Measurements from ENCODE around the gene GADL1.

Gene GADL1

DNA sequence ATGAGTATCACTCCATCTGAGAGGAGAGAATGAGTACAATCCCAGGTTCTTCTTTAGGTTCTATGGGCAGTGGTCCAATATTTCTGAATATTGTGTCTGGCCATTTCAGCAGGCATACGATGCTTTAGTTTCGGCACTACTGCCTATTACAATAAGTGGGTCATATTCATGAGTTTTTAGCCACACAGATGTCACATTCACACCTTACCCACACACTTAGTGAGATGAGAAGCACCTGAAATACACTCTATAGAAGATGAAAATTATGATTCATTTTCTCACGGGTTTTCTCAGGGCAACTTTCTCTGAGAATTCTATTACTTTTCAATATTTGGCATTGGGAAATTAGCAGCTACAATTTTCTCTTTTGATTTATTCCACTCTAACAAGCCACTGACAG lies 155.9 kb downstream of the GADL1 start:
- H3K4me1 ChIP-seq (ENCODE audit: low read length) = no peaks in the 10 kb centered on the region; the same call in 1 of the 2 replicates
- H3K4me3 ChIP-seq (ENCODE audit: low read length) = no peak overlapping the region
- no peak overlapping the region for H3K27ac ChIP-seq (ENCODE audit: low read length)
- no peaks in the 10 kb centered on the region for H3K9me2 ChIP-seq (replicated peaks; ENCODE audit: insufficient read depth, low read length)
- H3K27me3 ChIP-seq (replicated peaks; ENCODE audit: insufficient read depth, low read length) = no peaks in the 10 kb centered on the region
- no peak overlapping the region for H3K9ac ChIP-seq (ENCODE audit: low read length)
- DNase-seq = no peak
- H2AFZ ChIP-seq (ENCODE audit: low read length) = no peak overlapping the region
- H3K9me3 ChIP-seq (replicated peaks; ENCODE audit: insufficient read depth, low read length) = no peaks in the 10 kb centered on the region
- H4K20me1 ChIP-seq (ENCODE audit: insufficient read depth, low read length) = no peaks in the 10 kb centered on the region
- no peak overlapping the region for H3K4me2 ChIP-seq (ENCODE audit: low read depth, low read length)
- TF ChIP-seq, protein P1, sequence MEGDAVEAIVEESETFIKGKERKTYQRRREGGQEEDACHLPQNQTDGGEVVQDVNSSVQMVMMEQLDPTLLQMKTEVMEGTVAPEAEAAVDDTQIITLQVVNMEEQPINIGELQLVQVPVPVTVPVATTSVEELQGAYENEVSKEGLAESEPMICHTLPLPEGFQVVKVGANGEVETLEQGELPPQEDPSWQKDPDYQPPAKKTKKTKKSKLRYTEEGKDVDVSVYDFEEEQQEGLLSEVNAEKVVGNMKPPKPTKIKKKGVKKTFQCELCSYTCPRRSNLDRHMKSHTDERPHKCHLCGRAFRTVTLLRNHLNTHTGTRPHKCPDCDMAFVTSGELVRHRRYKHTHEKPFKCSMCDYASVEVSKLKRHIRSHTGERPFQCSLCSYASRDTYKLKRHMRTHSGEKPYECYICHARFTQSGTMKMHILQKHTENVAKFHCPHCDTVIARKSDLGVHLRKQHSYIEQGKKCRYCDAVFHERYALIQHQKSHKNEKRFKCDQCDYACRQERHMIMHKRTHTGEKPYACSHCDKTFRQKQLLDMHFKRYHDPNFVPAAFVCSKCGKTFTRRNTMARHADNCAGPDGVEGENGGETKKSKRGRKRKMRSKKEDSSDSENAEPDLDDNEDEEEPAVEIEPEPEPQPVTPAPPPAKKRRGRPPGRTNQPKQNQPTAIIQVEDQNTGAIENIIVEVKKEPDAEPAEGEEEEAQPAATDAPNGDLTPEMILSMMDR (IDR thresholded peaks at IDR 0.05; ENCODE audit: low read length) = no peak
- no peak for TF ChIP-seq EZH2phosphoT487 (IDR thresholded peaks at IDR 0.05; ENCODE audit: low read length)
- TF ChIP-seq EZH2 (optimal IDR thresholded peaks at IDR 0.05; ENCODE audit: low read depth, low read length) = no peak
- no peaks in the 10 kb centered on the region for H3F3A ChIP-seq (ENCODE audit: insufficient read depth, low read length)
- H3K36me3 ChIP-seq (replicated peaks; ENCODE audit: insufficient read depth, low read length) = no peaks in the 10 kb centered on the region
- no peaks in the 10 kb centered on the region for H3K79me2 ChIP-seq (ENCODE audit: low read length)

DNA sequence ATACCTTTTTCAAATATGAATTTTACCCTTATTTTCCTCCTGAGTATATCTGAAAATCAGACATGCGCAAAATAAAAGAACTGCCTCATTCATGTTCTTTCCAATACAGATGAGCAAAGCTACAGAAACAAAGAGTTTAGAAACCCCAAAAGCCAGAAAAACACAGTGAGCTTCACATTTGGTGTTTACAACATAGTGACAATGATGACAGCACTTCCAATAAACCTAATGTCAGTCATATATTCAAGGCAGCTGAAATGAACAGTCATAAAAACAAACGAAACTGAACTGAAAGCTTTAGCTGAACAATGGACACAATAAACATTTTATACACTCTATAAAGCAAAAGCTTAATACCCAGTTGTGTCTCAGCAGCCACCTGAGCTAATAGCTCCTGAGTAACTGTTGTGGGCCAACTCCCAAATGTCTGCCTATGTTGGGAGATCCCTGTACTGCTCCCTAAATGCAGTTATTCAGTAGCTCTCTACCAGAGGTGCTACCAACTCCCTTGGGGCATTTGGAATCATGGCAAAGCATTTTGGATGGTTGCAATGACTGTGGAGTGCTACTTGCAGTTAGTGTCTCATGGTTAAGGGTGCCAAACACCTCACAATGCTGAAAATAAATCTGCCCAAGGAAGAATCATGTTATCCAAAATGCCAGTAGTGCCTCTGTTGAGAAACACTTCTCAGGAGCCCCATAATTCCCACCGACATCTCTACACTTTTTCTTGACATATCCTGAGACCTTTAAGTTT lies 156.5 kb downstream of the GADL1 start:
- no peaks in the 10 kb centered on the region for H3K79me2 ChIP-seq (ENCODE audit: low read length)
- TF ChIP-seq, protein P1 (IDR thresholded peaks at IDR 0.05; ENCODE audit: low read length) = no peak
- TF ChIP-seq EZH2 (optimal IDR thresholded peaks at IDR 0.05; ENCODE audit: low read depth, low read length) = no peak
- H3K9me3 ChIP-seq (replicated peaks; ENCODE audit: insufficient read depth, low read length) = no peaks in the 10 kb centered on the region
- no peak for DNase-seq
- no peak overlapping the region for H3K4me2 ChIP-seq (ENCODE audit: low read depth, low read length)
- H3K27ac ChIP-seq (ENCODE audit: low read length) = no peak overlapping the region
- H3K9me2 ChIP-seq (replicated peaks; ENCODE audit: insufficient read depth, low read length) = no peaks in the 10 kb centered on the region
- H3F3A ChIP-seq (ENCODE audit: insufficient read depth, low read length) = no peaks in the 10 kb centered on the region
- H4K20me1 ChIP-seq (ENCODE audit: insufficient read depth, low read length) = no peaks in the 10 kb centered on the region
- H3K27me3 ChIP-seq (replicated peaks; ENCODE audit: insufficient read depth, low read length) = no peaks in the 10 kb centered on the region
- no peak overlapping the region for H3K9ac ChIP-seq (ENCODE audit: low read length)
- H3K4me3 ChIP-seq (ENCODE audit: low read length) = no peak overlapping the region
- H3K36me3 ChIP-seq (replicated peaks; ENCODE audit: insufficient read depth, low read length) = no peaks in the 10 kb centered on the region
- H2AFZ ChIP-seq (ENCODE audit: low read length) = no peak overlapping the region
- H3K4me1 ChIP-seq (ENCODE audit: low read length) = no peaks in the 10 kb centered on the region

DNA sequence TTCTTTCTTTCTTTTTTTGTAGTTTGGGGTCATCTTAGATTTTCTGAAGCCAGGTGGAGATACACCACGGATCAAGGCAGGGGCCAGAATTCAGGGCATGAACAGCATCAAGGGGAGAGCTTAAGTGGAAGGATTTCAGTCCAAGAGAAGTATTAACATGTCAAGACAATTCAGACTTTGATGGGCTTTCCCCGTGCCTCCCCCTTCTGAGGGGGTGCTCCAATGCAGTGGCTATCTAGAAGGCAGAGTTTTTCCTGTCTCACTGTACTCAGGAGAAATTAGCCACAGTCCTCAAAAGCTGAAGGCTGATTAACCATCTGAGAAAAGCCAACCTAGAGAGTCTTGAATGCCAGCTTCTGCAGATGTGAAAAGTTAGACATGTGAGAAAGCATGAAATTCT lies 160.8 kb downstream of the GADL1 start:
- Histone ChIP-seq H3K79me2 (ENCODE audit: low read length) (no peaks in the 10 kb centered on the region), H3K9ac (ENCODE audit: low read length) (no peak overlapping the region), H3F3A (ENCODE audit: insufficient read depth, low read length) (no peaks in the 10 kb centered on the region), H3K9me3 (replicated peaks; ENCODE audit: insufficient read depth, low read length) (no peaks in the 10 kb centered on the region), H3K9me2 (replicated peaks; ENCODE audit: insufficient read depth, low read length) (no peaks in the 10 kb centered on the region), H3K36me3 (replicated peaks; ENCODE audit: insufficient read depth, low read length) (no peaks in the 10 kb centered on the region), H3K27me3 (replicated peaks; ENCODE audit: insufficient read depth, low read length) (no peaks in the 10 kb centered on the region), H2AFZ (ENCODE audit: low read length) (no peak overlapping the region), H3K4me3 (ENCODE audit: low read length) (no peak overlapping the region), H3K4me2 (ENCODE audit: low read depth, low read length) (peak overlapping the region; percentile 15; the same call in 1 of the 2 replicates), H3K27ac (ENCODE audit: low read length) (no peak overlapping the region), H4K20me1 (ENCODE audit: insufficient read depth, low read length) (no peaks in the 10 kb centered on the region), H3K4me1 (ENCODE audit: low read length) (no peaks in the 10 kb centered on the region)
- DNase-seq = no peak
- TF ChIP-seq EZH2 (optimal IDR thresholded peaks at IDR 0.05; ENCODE audit: low read depth, low read length) (no peak), EZH2phosphoT487 (IDR thresholded peaks at IDR 0.05; ENCODE audit: low read length) (no peak)
- TF ChIP-seq, protein P1 (IDR thresholded peaks at IDR 0.05; ENCODE audit: low read length) = no peak
